PC-9 (cell line): ENCODE measurements around the gene KCNIP2.

Source experiments
- CTCF ChIP-seq: fragments of 200-600 bp; sonication (generic); conservative IDR thresholded peaks from 2 replicates; pipeline ENCODE4 v1.6.1; 2017; ENCODE audit warnings: mixed run types, antibody characterized with exemption, mild to moderate bottlenecking, moderate library complexity
- EZH2 ChIP-seq: fragments of 200-600 bp; sonication (generic); IDR thresholded peaks from 2 replicates; pipeline ENCODE4 v1.8.0; 2017; ENCODE audit warnings: antibody characterized with exemption, low read depth

DNA sequence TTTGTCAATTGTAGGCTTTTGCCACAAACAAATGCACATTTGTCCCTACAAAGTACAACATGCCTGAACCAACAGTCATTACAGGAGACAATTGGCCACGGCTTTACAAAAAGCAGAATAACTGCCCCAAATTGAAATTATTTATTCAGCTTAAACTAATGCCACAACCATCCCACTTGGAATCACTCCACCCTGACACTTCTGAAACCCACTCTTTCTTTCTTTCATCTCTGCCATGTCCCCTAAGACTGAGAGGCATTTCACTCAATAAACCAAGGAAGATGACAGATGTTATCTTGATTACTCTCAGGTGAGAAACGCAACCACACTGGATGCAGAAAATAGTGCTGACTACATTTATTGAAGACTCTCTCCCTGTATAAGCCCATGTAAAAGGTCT, 57.8 kb downstream of the KCNIP2 start:
- TF ChIP-seq CTCF (no peak), EZH2 (no peak)
